ENCODE data around the gene MAGOHB.
A peak's percentile ranks its signal among the peaks of the same experiment; 100 is the strongest.
"Not testable (repeated sequence)": the region's sequence is repeated elsewhere in the genome, so short reads cannot be mapped to it uniquely, and the experiment has no call there.

MAGOHB gene

DNA sequence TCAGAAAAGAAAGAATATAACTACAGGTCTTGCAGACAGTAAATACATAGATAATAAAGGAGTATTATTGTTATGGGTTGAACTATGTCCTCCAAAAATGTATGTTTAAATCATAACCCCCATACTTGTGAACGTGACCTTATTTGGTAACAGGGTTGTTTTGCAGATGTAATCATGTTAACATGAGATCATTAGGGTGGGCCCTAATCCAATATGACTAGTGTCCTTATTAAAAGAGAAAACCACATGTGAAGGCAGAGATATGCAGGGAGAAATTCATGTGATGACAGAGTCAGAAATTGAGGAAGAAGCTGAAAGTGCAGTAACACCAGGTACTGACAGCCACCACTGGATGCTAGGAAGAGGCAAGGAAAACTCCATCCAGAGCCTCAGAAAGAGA lies 29.0 kb downstream of the MAGOHB start:
- Histone ChIP-seq H3K4me3 (ENCODE audit: low read depth, low read length) (no peak overlapping the region), H3K27me3 (replicated peaks) (no peaks in the 10 kb centered on the region), H3K27ac (no peak overlapping the region), H3K36me3 (replicated peaks) (peaks cover 3% of the 10 kb centered on the region)
- DNase-seq, result no peak
- TF ChIP-seq, protein P1, sequence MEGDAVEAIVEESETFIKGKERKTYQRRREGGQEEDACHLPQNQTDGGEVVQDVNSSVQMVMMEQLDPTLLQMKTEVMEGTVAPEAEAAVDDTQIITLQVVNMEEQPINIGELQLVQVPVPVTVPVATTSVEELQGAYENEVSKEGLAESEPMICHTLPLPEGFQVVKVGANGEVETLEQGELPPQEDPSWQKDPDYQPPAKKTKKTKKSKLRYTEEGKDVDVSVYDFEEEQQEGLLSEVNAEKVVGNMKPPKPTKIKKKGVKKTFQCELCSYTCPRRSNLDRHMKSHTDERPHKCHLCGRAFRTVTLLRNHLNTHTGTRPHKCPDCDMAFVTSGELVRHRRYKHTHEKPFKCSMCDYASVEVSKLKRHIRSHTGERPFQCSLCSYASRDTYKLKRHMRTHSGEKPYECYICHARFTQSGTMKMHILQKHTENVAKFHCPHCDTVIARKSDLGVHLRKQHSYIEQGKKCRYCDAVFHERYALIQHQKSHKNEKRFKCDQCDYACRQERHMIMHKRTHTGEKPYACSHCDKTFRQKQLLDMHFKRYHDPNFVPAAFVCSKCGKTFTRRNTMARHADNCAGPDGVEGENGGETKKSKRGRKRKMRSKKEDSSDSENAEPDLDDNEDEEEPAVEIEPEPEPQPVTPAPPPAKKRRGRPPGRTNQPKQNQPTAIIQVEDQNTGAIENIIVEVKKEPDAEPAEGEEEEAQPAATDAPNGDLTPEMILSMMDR (IDR thresholded peaks at IDR 0.05; ENCODE audit: low read depth, low read length, missing control alignments), result no peak
- in situ Hi-C loops (cut with HindIII; ENCODE audit: low pct_ligation_motif_present, low sequenced_read_pairs), result no loop called here

DNA sequence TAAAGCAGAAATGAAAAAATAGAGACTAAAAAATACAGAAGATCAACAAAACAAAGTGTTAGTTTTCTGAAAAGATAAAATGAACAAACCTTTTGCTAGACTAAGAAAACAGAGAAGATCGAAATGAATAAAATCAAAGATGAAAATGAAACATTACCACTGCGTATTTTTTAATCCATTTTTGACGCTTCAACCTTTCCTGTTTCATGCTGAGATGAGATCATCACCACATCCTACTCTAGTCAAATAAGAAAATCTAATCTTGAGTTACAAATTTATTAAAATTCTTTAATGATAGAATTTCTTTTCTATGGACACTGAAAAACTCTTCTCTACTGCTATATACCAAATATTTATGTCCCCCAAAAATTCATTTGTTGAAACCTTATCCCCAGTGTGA lies 30.7 kb downstream of the MAGOHB start:
- Histone ChIP-seq H3K36me3 (replicated peaks) (peaks cover 3% of the 10 kb centered on the region), H3K27ac (no peak overlapping the region), H3K27me3 (replicated peaks) (no peaks in the 10 kb centered on the region), H3K4me3 (ENCODE audit: low read depth, low read length) (no peak overlapping the region)
- in situ Hi-C loops (cut with HindIII; ENCODE audit: low pct_ligation_motif_present, low sequenced_read_pairs), result no loop called here
- no peak for DNase-seq
- TF ChIP-seq, protein P1 (IDR thresholded peaks at IDR 0.05; ENCODE audit: low read depth, low read length, missing control alignments), result no peak

DNA sequence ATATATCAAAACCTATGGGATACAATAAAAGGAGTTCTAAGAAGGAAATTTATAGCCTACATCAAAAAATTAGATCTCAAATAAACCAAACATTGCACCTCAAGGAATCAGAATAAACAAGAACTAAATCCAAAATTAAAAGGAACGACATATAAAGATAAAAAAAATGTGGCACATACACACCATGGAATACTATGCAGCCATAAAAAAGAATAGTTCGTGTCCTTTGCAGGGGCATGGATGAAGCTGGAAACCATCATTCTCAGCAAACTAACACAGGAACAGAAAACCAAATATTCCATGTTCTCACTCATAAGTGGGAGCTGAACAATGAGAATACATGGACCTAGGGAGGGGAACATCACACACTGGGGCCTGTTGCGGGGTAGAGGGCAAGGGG lies 31.3 kb downstream of the MAGOHB start:
- in situ Hi-C loops (cut with HindIII; ENCODE audit: low pct_ligation_motif_present, low sequenced_read_pairs); H3K27me3 ChIP-seq (replicated peaks); H3K36me3 ChIP-seq (replicated peaks); DNase-seq; H3K27ac ChIP-seq; H3K4me3 ChIP-seq (ENCODE audit: low read depth, low read length): not testable (repeated sequence)

DNA sequence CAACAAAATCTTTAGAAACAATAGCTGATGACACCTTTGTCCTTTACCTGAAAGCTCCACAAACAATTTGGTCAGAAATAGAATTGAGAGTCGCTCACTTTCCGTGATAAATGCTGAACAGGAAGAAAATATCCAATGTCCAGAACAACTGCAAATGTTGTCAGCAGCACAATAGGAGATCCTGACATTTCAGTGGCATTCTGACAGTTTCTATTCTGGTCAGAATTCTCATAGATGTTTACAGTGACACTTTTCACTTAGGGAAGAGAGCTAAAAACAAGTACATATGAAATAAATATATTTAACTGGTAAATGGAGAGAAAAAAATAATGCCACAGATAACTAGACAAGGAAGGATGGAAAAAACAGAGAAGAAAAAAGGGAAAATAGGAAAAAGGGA lies 39.1 kb downstream of the MAGOHB start:
- no peak for DNase-seq
- no peak overlapping the region for H3K4me3 ChIP-seq (ENCODE audit: low read depth, low read length)
- H3K36me3 ChIP-seq (replicated peaks), result no peaks in the 10 kb centered on the region
- H3K27ac ChIP-seq, result no peak overlapping the region
- TF ChIP-seq, protein P1 (IDR thresholded peaks at IDR 0.05; ENCODE audit: low read depth, low read length, missing control alignments), result no peak
- H3K27me3 ChIP-seq (replicated peaks), result no peaks in the 10 kb centered on the region
- in situ Hi-C loops (cut with HindIII; ENCODE audit: low pct_ligation_motif_present, low sequenced_read_pairs), result no loop called here

DNA sequence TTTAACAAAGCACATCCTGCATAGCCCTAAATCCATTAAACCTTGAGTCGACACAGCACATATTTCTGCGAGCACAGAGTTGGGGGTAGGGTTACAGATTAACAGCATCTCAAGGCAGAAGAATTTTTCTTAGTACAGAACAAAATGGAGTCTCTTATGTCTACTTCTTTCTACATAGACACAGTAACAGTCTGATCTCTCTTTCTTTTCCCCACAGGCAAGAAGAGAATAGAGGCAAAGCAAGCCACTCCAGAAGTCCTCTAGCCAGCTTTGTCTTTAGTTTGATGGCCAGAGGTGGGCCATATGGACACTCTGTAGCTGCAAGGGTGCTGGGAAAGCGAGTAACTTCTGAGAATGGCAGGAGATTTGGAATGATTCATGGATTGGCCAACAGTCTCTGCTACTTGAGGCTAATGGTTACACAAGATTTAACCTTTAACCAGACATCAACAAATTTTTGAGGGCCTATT lies 41.4 kb downstream of the MAGOHB start:
- H3K36me3 ChIP-seq (replicated peaks); H3K27ac ChIP-seq; H3K27me3 ChIP-seq (replicated peaks); in situ Hi-C loops (cut with HindIII; ENCODE audit: low pct_ligation_motif_present, low sequenced_read_pairs); H3K4me3 ChIP-seq (ENCODE audit: low read depth, low read length): not testable (repeated sequence)
- DNase-seq, result peak; percentile 6

DNA sequence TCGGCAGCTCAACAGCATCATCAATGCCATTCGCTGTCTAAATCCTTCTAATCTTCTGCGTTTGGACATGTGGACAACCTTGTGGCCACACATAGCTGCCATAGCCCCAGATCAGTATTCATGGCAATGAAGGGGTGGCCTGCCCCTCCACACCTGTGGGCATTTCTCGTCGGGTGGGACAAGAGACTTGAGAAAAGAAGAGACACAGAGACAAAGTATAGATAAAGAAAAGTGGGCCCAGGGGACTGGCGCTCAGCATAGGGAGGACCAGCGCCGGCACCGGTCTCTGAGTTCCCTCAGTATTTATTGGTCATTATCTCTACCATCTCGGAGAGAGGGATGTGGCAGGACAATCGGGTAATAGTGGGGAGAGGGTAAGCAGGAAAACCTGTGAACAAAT lies 42.3 kb downstream of the MAGOHB start:
- TF ChIP-seq, protein P1 (IDR thresholded peaks at IDR 0.05; ENCODE audit: low read depth, low read length, missing control alignments), result no peak
- H3K4me3 ChIP-seq (ENCODE audit: low read depth, low read length), result no peak overlapping the region
- in situ Hi-C loops (cut with HindIII; ENCODE audit: low pct_ligation_motif_present, low sequenced_read_pairs), result no loop called here

DNA sequence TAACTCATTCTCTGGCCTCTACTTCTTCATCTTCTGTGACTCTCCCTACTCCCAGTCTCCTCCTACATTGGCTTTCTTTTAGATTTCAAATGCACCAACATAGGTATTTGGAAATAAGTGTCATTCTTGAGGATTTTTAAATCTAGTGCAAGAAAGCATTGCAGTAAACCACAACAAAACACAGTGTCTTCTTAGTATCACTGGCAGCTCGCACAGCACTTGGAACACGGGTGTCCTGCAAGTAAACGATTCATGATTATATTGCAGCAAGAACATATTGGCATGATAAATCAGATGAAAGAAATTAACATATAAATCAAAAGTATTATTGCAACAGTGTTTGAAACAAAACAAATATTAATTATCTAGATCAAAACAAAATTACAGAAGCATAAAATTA lies 45.6 kb downstream of the MAGOHB start:
- Histone ChIP-seq H3K27ac (no peak overlapping the region), H3K27me3 (replicated peaks) (no peaks in the 10 kb centered on the region), H3K36me3 (replicated peaks) (no peaks in the 10 kb centered on the region), H3K4me3 (ENCODE audit: low read depth, low read length) (no peak overlapping the region)
- in situ Hi-C loops (cut with HindIII; ENCODE audit: low pct_ligation_motif_present, low sequenced_read_pairs), result no loop called here
- DNase-seq, result no peak
- TF ChIP-seq, protein P1 (IDR thresholded peaks at IDR 0.05; ENCODE audit: low read depth, low read length, missing control alignments), result no peak

More for the DNA sequence above, 42.3 kb downstream of the MAGOHB start:
- no peak for DNase-seq
- Histone ChIP-seq H3K36me3 (replicated peaks) (no peaks in the 10 kb centered on the region), H3K27me3 (replicated peaks) (no peaks in the 10 kb centered on the region), H3K27ac (no peak overlapping the region)

Measured in brain microvascular endothelial cell (primary cell).